ENCODE results near the gene FPGS. TPM values are rescaled to one million over a fixed set of nuclear protein-coding genes. Genes with fewer than 3 reads are reported as not detected.

FPGS gene

DNA sequence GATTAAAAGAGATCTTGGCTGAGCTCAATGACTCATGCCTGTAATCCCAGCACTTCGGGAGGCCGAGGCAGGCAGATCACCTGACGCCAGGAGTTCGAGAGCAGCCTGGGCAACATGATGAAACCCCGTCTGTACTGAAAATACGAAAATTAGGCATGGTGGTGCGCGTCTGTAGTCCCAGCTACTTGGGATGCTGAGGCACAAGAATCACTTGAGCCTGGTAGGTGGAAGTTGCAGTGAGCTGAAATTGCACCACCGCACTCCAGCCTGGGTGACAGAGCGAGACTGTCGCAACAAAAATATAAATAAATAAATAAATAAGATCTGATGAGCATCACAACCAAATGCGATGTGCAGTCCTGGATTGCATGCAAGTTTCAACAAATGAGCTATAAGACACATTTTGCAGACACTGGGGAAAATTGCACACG is 60.5 kb downstream of the FPGS start:
- no peak overlapping the region for H4K5ac ChIP-seq (ENCODE audit: low read length)

More for the DNA sequence above, 60.5 kb downstream of the FPGS start:
- Histone ChIP-seq H2BK15ac (replicated peaks; ENCODE audit: low read depth) (no peak overlapping the region), H3K23ac (ENCODE audit: low read length) (no peak overlapping the region), H3K4me2 (ENCODE audit: low read length) (no peak overlapping the region), H3K4ac (ENCODE audit: low read depth, low read length) (no peak overlapping the region), H3K36me3 (ENCODE audit: control insufficient read depth, insufficient read depth, low read length) (no peaks in the 10 kb centered on the region), H2BK120ac (ENCODE audit: low read depth, low read length) (no peak overlapping the region), H2BK5ac (ENCODE audit: low read length) (no peak overlapping the region), H3K27ac (ENCODE audit: low read depth, low read length) (no peak overlapping the region), H3K79me2 (ENCODE audit: control insufficient read depth, insufficient read depth, low read length) (no peaks in the 10 kb centered on the region), H3K4me3 (ENCODE audit: low read length) (no peak overlapping the region), H3K79me1 (ENCODE audit: low read length) (no peaks in the 10 kb centered on the region), H3K9ac (ENCODE audit: low read length) (no peak overlapping the region), H3K4me1 (ENCODE audit: control insufficient read depth, low read depth, low read length) (no peaks in the 10 kb centered on the region), H4K8ac (ENCODE audit: low read depth, low read length) (no peak overlapping the region), H3K27me3 (ENCODE audit: insufficient read depth, low read length, poor library complexity) (no peaks in the 10 kb centered on the region), H3K56ac (ENCODE audit: low read length) (no peak overlapping the region), H2AK5ac (ENCODE audit: low read length) (no peak overlapping the region), H3K18ac (ENCODE audit: low read length) (no peak overlapping the region)
- no peak for DNase-seq
- no CpG with 5 or more reads among the region's 13 CpGs for WGBS (ENCODE audit: extremely low coverage, insufficient coverage, low lambda C conversion rate)

Small RNA genes within 50 kb of the gene (small RNA-seq; reads per million reads assigned to genes)
- gene RF00019 (ENCODE audit: insufficient read depth) (not detected), gene RNA5SP296 (ENCODE audit: insufficient read depth) (not detected)
